Measurements from ENCODE around the gene IL17C. TPM values are rescaled to one million over a fixed set of nuclear protein-coding genes. Genes with fewer than 3 reads are reported as not detected.

IL17C gene
- polyA plus RNA-seq, 1 of the 3 experiments (the other 2 are of a cell fraction) = 0.07 TPM

DNA sequence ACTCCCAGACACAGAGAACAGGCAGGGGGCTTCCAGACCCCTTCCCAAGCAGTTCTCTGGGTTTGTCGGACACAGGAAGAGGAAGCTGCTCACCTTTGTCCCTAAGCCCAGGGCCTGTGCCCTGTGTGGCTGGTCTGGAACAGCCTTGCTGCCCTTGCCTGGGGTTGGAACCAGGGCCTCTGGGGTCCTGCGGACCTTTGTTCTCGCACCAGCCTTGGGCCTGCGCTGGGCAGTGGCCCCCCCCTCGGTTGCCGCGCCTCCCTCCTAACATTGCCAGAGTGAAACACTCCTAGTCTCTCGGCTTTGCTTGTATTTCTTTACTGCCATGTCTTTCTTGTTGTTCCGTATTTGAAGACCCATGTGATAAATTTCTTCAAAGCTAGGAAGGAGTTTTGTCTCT, 8.5 kb upstream of the IL17C start (continued):
- TF ChIP-seq, protein P1, sequence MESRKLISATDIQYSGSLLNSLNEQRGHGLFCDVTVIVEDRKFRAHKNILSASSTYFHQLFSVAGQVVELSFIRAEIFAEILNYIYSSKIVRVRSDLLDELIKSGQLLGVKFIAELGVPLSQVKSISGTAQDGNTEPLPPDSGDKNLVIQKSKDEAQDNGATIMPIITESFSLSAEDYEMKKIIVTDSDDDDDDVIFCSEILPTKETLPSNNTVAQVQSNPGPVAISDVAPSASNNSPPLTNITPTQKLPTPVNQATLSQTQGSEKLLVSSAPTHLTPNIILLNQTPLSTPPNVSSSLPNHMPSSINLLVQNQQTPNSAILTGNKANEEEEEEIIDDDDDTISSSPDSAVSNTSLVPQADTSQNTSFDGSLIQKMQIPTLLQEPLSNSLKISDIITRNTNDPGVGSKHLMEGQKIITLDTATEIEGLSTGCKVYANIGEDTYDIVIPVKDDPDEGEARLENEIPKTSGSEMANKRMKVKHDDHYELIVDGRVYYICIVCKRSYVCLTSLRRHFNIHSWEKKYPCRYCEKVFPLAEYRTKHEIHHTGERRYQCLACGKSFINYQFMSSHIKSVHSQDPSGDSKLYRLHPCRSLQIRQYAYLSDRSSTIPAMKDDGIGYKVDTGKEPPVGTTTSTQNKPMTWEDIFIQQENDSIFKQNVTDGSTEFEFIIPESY (IDR thresholded peaks at IDR 0.05; ENCODE audit: borderline replicate concordance, low read depth) = no peak
- TF ChIP-seq POLR2AphosphoS5 (IDR thresholded peaks at IDR 0.05; ENCODE audit: low read depth, low read length) (no peak), JUND (IDR thresholded peaks at IDR 0.05) (no peak), TCF12 (IDR thresholded peaks at IDR 0.05) (no peak), NRF1 (IDR thresholded peaks at IDR 0.05; ENCODE audit: low read depth, low read length) (no peak), ELF1 (IDR thresholded peaks at IDR 0.05) (no peak), FOXM1 (IDR thresholded peaks at IDR 0.05; ENCODE audit: low read depth) (no peak), FOXJ3 (CRISPR knock-in tag; IDR thresholded peaks at IDR 0.05) (no peak)

DNA sequence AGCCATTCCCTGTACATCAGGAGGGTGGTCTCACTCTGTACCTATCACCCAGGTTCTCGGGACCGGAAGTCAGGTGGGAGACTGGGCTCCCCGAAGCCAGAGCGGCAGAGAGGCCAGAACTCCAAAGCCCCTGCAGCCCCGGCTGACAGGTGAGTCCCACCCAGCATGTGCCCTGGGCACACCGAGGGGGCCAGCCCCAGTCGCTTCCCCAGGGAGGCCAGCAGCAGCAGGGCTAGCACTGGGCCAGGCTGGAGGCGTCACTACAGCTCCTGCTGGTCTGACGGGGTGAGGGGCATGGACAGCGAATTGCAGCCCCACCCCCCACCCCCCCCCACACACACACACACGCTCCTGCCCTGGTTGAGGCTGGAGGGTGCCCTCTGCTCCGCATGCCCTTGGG, 7.9 kb upstream of the IL17C start:
- Histone ChIP-seq H3F3A (replicated peaks; ENCODE audit: insufficient read depth) (peaks cover 3% of the 10 kb centered on the region), H3K4me1 (ENCODE audit: control insufficient read depth in 1 of 2, insufficient read depth in 2 of 2, low read depth in 1 of 2, low read length in 1 of 2) (no peaks in the 10 kb centered on the region), H3K79me2 (ENCODE audit: insufficient read depth) (no peaks in the 10 kb centered on the region), H3K9me3 (no peaks in the 10 kb centered on the region), H3K9ac (no peak overlapping the region), H3K27ac (ENCODE audit: low read depth in 2 of 2, low read length in 1 of 2) (no peak overlapping the region), H3K27me3 (ENCODE audit: insufficient read depth) (no peaks in the 10 kb centered on the region), H3K36me3 (replicated peaks in 1 of 2; ENCODE audit: control insufficient read depth in 1 of 2, insufficient read depth in 2 of 2, low read length in 1 of 2) (peaks cover 12 to 51% of the 10 kb centered on the region in 2 experiments), H3K9me2 (no peaks in the 10 kb centered on the region), H3K4me2 (no peak overlapping the region), H2AFZ (ENCODE audit: low read depth) (no peak overlapping the region), H4K20me1 (ENCODE audit: insufficient read depth) (no peaks in the 10 kb centered on the region), H3K4me3 (ENCODE audit: low read depth in 2 of 2, low read length in 1 of 2) (no peak overlapping the region)
- TF ChIP-seq MEF2A (IDR thresholded peaks at IDR 0.05; ENCODE audit: borderline replicate concordance, low read depth) = no peak
- TF ChIP-seq JUND (IDR thresholded peaks at IDR 0.05) = no peak
- no peak for TF ChIP-seq EZH2phosphoT487 (IDR thresholded peaks at IDR 0.05; ENCODE audit: borderline replicate concordance, low read depth)
- TF ChIP-seq RCOR1 (IDR thresholded peaks at IDR 0.05; ENCODE audit: low read length) = no peak
- no peak for TF ChIP-seq RAD21 (IDR thresholded peaks at IDR 0.05; ENCODE audit: low read length)
- no peak for TF ChIP-seq POLR2AphosphoS5 (IDR thresholded peaks at IDR 0.05; ENCODE audit: low read depth, low read length)
- no peak for TF ChIP-seq GABPA (IDR thresholded peaks at IDR 0.05; ENCODE audit: low read depth)
- no peak for TF ChIP-seq RXRA (IDR thresholded peaks at IDR 0.05; ENCODE audit: borderline replicate concordance, low read depth)
- TF ChIP-seq YY1 (IDR thresholded peaks at IDR 0.05; ENCODE audit: low read depth) = no peak
- TF ChIP-seq, protein P2, sequence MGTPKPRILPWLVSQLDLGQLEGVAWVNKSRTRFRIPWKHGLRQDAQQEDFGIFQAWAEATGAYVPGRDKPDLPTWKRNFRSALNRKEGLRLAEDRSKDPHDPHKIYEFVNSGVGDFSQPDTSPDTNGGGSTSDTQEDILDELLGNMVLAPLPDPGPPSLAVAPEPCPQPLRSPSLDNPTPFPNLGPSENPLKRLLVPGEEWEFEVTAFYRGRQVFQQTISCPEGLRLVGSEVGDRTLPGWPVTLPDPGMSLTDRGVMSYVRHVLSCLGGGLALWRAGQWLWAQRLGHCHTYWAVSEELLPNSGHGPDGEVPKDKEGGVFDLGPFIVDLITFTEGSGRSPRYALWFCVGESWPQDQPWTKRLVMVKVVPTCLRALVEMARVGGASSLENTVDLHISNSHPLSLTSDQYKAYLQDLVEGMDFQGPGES (IDR thresholded peaks at IDR 0.05; ENCODE audit: low read depth, low read length) = no peak
- no peak for TF ChIP-seq ELF1 (IDR thresholded peaks at IDR 0.05)
- TF ChIP-seq, protein P3, sequence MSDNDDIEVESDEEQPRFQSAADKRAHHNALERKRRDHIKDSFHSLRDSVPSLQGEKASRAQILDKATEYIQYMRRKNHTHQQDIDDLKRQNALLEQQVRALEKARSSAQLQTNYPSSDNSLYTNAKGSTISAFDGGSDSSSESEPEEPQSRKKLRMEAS (IDR thresholded peaks at IDR 0.05; ENCODE audit: low read depth) = no peak
- TF ChIP-seq MXI1 (IDR thresholded peaks at IDR 0.05; ENCODE audit: low read depth, low read length) = no peak
- TF ChIP-seq TEAD4 (IDR thresholded peaks at IDR 0.05; ENCODE audit: borderline replicate concordance, insufficient read depth) = no peak
- TF ChIP-seq, protein P4, sequence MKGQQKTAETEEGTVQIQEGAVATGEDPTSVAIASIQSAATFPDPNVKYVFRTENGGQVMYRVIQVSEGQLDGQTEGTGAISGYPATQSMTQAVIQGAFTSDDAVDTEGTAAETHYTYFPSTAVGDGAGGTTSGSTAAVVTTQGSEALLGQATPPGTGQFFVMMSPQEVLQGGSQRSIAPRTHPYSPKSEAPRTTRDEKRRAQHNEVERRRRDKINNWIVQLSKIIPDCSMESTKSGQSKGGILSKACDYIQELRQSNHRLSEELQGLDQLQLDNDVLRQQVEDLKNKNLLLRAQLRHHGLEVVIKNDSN (IDR thresholded peaks at IDR 0.05; ENCODE audit: borderline replicate concordance, low read depth) = no peak
- no peak for TF ChIP-seq TCF12 (IDR thresholded peaks at IDR 0.05)
- ChIA-PET CTCF (interaction anchor here (1.1 kb wide), 1 partner anchor 27 kb away, joined by 3 read pairs; no protein-coding TSS in a partner anchor), POLR2A (no interaction called here)
- DNase-seq = no peak
- WGBS (ENCODE audit: low lambda C conversion rate) = 92% methylated on average over 5 of the region's 12 CpGs

All from SK-N-SH (cell line).